Measurements from ENCODE around the gene HOGA1. TPM values are rescaled to one million over a fixed set of nuclear protein-coding genes. Genes with fewer than 3 reads are reported as not detected.
"Not testable (repeated sequence)": the region's sequence is repeated elsewhere in the genome, so short reads cannot be mapped to it uniquely, and the experiment has no call there.

HOGA1 gene
- total RNA-seq, 1 donor from 2014 or later = not detected

DNA sequence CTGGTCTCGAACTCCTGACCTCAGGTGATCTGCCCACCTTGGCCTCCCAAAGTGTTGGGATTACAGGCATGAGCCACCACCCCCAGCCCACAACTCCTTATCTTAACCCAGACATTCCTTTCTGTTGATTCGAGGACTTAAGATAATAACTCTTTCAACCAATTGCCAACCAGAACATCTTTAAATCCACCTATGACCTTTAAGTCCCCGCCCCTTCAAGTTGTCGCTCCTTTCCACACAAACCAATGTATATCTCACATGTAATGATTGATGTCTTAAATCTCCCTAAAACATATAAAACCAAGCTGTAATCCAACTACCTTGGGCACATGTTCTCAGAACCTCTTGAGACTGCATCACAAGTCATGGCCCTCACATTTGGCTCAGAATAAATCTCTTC lies 19.4 kb upstream of the HOGA1 start:
- Mint-ChIP-seq H3K27me3 (ENCODE audit: insufficient read depth) (no peaks in the 10 kb centered on the region), H3K4me3 (no peak overlapping the region), H3K9me3 (no peaks in the 10 kb centered on the region), H3K4me1 (ENCODE audit: low read depth) (peaks cover 6% of the 10 kb centered on the region), H3K27ac (no peak overlapping the region), H3K36me3 (ENCODE audit: low read depth) (no peaks in the 10 kb centered on the region)
- DNase-seq (ENCODE audit: low spot score) = no peak
- intact Hi-C loops (cut with micrococcal nuclease) = no loop called here

DNA sequence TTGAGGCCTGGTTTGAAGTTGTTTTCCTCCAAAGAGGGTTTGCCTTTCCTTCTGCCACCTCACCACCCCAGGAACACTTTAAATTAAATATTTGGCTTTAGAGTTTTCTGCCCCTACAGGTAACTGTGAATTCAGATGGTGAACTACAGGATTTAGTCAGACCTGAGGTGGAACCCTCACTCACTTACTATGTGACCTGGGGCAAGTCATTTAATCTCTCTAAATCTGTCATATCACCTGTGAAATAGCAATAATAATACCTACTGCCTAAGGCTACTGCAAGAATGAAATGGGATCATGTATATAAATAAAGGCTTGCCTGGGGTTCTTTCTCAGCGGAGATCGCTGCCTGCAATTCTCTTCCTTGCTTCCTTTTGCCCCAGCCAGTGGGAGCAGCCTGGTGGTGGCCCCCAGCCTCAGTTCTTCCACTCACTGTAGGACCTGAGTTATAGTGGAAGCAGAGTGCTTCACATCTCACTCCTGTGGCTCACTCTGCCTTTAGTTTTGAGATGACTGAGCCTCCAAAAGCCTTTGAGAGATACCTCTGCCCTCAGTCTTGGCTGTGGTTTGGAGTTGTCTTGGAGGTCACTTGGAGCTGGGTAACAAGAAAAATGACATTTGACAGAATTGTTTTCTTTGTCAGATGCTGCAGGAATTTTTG lies 17.7 kb upstream of the HOGA1 start:
- DNase-seq (ENCODE audit: low spot score) = no peak
- H3K36me3 Mint-ChIP-seq (ENCODE audit: low read depth) = no peaks in the 10 kb centered on the region
- no peaks in the 10 kb centered on the region for H3K27me3 Mint-ChIP-seq (ENCODE audit: insufficient read depth)
- H3K27ac Mint-ChIP-seq = no peak overlapping the region
- H3K4me1 Mint-ChIP-seq (ENCODE audit: low read depth) = no peaks in the 10 kb centered on the region
- no peaks in the 10 kb centered on the region for H3K9me3 Mint-ChIP-seq
- intact Hi-C loops (cut with micrococcal nuclease) = no loop called here
- no peak overlapping the region for H3K4me3 Mint-ChIP-seq

DNA sequence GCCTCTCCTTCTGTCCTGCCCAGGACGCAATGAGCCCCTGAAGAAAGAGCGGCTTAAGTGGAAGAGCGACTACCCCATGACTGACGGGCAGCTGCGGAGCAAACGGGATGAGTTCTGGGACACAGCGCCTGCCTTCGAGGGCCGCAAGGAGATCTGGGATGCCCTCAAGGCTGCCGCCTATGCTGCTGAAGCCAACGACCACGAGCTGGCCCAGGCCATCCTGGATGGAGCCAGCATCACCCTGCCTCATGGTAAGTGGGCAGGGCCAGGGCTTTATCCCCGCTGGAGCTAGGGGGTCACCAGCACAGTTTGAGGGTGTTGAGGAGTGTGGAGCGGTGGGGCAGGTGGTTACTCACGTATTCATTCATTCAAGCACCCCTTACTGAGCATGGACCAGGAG lies 16.3 kb upstream of the HOGA1 start:
- DNase-seq (ENCODE audit: low spot score) = no peak
- H3K9me3 Mint-ChIP-seq = no peaks in the 10 kb centered on the region
- intact Hi-C loops (cut with micrococcal nuclease) = no loop called here
- H3K4me3 Mint-ChIP-seq = no peak overlapping the region
- no peaks in the 10 kb centered on the region for H3K27me3 Mint-ChIP-seq (ENCODE audit: insufficient read depth)
- no peaks in the 10 kb centered on the region for H3K4me1 Mint-ChIP-seq (ENCODE audit: low read depth)
- no peaks in the 10 kb centered on the region for H3K36me3 Mint-ChIP-seq (ENCODE audit: low read depth)
- H3K27ac Mint-ChIP-seq = no peak overlapping the region

DNA sequence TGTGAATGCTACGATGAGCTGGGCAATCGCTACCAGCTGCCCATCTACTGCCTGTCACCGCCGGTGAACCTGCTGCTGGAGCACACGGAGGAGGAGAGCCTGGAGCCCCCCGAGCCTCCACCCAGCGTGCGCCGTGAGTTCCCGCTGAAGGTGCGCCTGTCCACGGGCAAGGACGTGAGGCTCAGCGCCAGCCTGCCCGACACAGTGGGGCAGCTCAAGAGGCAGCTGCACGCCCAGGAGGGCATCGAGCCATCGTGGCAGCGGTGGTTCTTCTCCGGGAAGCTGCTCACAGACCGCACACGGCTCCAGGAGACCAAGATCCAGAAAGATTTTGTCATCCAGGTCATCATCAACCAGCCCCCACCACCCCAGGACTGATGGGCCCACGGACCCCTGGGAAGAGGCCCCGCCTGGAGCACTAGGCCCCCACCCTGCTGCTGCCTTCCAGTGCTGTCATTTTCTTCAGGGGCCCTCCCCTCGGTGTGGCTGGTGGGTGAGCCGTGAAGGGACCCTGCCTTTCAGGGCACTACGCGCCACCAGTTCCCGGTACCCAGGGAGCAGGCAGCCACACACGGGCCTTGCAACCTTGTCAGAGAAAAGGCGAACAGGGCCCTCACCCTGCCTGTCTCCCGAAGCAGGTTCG lies 13.9 kb upstream of the HOGA1 start:
- Mint-ChIP-seq H3K27me3 (ENCODE audit: insufficient read depth) (peaks cover 3% of the 10 kb centered on the region), H3K27ac (no peak overlapping the region), H3K4me1 (ENCODE audit: low read depth) (no peaks in the 10 kb centered on the region), H3K36me3 (ENCODE audit: low read depth) (no peaks in the 10 kb centered on the region), H3K4me3 (no peak overlapping the region), H3K9me3 (no peaks in the 10 kb centered on the region)
- no peak for DNase-seq (ENCODE audit: low spot score)
- intact Hi-C loops (cut with micrococcal nuclease) = no loop called here

DNA sequence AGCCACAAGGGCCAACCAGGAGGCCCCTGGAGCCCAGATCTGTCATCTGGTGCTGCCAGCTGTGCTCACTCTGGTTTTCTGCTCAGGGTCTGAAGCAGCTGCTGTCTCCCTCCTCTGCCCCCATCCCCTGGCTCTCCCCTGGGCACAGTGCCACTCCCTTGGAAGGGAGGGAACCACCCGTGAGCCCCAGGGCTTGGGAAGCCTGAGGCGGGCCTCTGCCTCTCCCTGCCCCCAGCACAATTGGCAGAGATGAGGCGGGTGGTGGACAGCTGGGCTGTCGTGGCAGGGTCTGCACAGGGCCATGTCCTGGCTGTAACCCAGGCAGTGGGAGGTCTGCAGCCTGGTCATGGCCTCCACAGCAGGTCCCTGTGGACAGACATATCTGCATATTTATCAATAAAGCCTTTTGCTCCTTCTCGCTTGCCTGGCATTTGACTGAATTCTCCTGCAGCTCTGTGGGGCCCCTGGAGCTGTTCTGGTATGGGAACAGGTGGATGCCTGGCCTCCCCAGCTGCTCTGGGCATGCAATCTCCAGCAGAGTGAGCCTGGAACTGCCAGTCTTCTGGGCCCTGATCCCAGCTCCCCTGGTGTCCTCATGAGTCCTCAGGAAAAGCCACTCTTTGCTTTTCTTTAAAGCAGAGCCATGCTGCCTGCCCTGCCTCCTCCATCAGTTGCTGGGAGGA lies 13.3 kb upstream of the HOGA1 start:
- no peak for DNase-seq (ENCODE audit: low spot score)
- peaks cover 4% of the 10 kb centered on the region for H3K27me3 Mint-ChIP-seq (ENCODE audit: insufficient read depth)
- intact Hi-C loops (cut with micrococcal nuclease) = no loop called here
- H3K36me3 Mint-ChIP-seq (ENCODE audit: low read depth) = no peaks in the 10 kb centered on the region
- no peak overlapping the region for H3K27ac Mint-ChIP-seq
- no peaks in the 10 kb centered on the region for H3K4me1 Mint-ChIP-seq (ENCODE audit: low read depth)
- no peak overlapping the region for H3K4me3 Mint-ChIP-seq
- no peaks in the 10 kb centered on the region for H3K9me3 Mint-ChIP-seq

DNA sequence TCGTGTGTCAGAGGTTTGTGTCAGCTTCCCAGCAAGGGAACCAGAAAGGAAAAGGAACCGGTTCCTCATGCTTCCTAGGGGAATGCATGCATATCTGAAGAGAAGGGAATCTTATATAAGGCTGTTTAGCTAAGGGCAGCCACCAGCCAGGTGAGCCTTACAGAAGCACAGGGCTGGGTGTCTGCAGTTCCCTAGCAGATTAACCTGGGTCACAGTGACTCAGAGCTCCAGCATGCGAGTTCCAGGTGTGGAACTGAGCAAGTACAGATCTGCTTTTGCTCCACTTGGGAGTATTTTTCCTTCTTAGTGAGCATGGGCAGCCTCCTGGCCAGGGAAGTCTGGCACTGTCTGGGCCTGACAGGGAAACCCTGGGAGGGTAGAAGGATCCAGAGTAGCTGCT lies 12.6 kb upstream of the HOGA1 start:
- no peak overlapping the region for H3K4me3 Mint-ChIP-seq
- no peak overlapping the region for H3K27ac Mint-ChIP-seq
- intact Hi-C loops (cut with micrococcal nuclease) = loop anchor here (1.0 to 2.0 kb wide), 2 partner anchors 41 to 159 kb away; no protein-coding TSS in a partner anchor
- no peaks in the 10 kb centered on the region for H3K4me1 Mint-ChIP-seq (ENCODE audit: low read depth)
- H3K27me3 Mint-ChIP-seq (ENCODE audit: insufficient read depth) = peaks cover 7% of the 10 kb centered on the region
- no peak for DNase-seq (ENCODE audit: low spot score)
- no peaks in the 10 kb centered on the region for H3K36me3 Mint-ChIP-seq (ENCODE audit: low read depth)
- no peaks in the 10 kb centered on the region for H3K9me3 Mint-ChIP-seq

DNA sequence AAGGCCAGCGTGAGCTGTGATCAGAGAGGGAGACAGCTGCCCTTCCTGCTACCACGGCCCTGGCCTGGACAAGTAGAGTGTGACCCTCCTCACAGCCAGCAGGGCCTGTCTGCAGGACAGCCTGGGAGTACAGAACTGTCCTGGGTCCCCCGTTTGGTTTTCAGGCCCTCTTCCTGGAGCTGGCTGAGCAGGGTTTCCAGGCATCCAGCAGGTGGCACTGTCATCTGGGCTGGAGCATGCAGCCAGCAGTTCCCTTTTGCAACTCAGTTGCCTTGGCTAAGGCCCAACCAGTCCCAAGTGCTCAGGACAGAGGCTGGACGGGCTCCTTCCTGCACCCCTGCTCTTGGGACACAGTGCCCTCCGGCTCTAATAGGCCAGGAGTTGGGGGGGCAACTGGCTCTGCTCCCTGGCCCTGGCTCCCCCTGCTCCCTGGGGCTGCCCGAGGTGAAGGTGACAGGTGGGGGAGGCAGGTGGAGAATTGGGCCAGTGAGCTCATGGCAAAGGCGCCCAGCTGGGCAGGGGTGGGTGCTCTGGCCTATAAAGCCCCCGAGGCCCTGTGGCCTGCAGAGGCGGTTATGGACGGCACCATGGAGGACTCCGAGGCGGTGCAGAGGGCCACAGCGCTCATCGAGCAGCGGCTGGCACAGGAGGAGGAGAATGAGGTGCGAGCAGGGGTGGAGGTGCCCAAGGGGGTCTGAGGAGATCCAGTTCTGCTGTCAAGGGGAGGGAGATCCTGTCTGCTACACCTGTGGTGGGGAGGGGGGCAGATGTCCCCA lies 11.8 kb upstream of the HOGA1 start, which contains the start of gene ANKRD2:
Gene ANKRD2, plus strand, starts transcription at position 566 of the 776 bp plus-strand sequence. Its CDS starts 10 bp downstream, at position 576.
- H3K9me3 Mint-ChIP-seq = no peaks in the 10 kb centered on the region

DNA sequence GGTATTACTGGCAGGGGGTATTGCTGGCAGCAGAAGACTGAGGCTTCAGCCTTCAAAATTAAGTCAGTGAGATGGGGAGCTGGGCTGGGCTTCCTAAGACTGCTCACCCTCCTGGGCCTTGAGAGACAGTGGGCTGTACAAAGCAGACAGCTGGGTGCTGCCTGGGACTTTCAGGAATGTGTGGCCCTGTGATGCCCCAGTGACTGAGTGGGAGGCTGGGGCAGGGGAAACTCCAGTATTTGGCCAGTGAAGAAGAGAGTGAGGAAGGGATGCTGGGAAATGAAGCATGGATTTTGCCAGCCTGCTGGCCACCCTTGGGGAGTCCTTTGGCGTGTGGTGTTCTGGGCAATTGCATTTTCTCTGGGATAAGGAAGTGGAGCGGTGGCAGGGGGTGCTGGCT lies 11.2 kb upstream of the HOGA1 start:
- Mint-ChIP-seq H3K9me3 (no peaks in the 10 kb centered on the region), H3K27ac (no peak overlapping the region), H3K4me1 (ENCODE audit: low read depth) (no peaks in the 10 kb centered on the region), H3K36me3 (ENCODE audit: low read depth) (no peaks in the 10 kb centered on the region), H3K27me3 (ENCODE audit: insufficient read depth) (peaks cover 9% of the 10 kb centered on the region), H3K4me3 (no peak overlapping the region)
- intact Hi-C loops (cut with micrococcal nuclease) = loop anchor here (2.0 kb wide), 1 partner anchor 158 kb away; no protein-coding TSS in a partner anchor
- DNase-seq (ENCODE audit: low spot score) = no peak

More for the DNA sequence above, 11.8 kb upstream of the HOGA1 start, which contains the start of gene ANKRD2:
- Mint-ChIP-seq H3K36me3 (ENCODE audit: low read depth) (no peaks in the 10 kb centered on the region), H3K27ac (no peak within 1 kb of the TSS), H3K27me3 (ENCODE audit: insufficient read depth) (peaks cover 9% of the 10 kb centered on the region), H3K4me3 (no peak within 1 kb of the TSS), H3K4me1 (ENCODE audit: low read depth) (no peaks in the 10 kb centered on the region)
- DNase-seq (ENCODE audit: low spot score) = peak; percentile 31
- intact Hi-C loops (cut with micrococcal nuclease) = loop anchor here (1.0 to 2.0 kb wide), 2 partner anchors 40 to 158 kb away; no protein-coding TSS in a partner anchor

DNA sequence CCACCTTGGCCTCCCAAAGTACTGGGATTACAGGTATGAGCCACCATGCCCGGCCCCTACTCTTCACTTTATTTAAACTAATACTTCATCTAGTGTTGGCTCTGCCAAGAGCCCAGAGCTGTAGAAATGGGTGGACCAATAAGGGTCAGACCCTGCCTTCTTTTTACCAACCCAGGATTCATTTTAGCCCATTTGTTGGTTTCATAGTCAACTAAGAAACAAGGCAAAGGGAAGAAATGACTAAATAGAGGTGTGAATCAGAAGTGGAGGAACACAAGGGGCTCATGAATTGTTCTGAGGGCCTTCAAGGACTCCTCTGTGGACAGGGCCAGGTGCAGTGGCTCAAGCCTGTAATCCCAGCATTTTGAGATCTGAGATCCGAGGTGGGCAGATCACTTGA lies 10.5 kb upstream of the HOGA1 start:
- Mint-ChIP-seq H3K27ac (no peak overlapping the region), H3K4me3 (no peak overlapping the region), H3K4me1 (ENCODE audit: low read depth) (no peaks in the 10 kb centered on the region), H3K27me3 (ENCODE audit: insufficient read depth) (peaks cover 9% of the 10 kb centered on the region), H3K9me3 (no peaks in the 10 kb centered on the region), H3K36me3 (ENCODE audit: low read depth) (no peaks in the 10 kb centered on the region)
- intact Hi-C loops (cut with micrococcal nuclease) = loop anchor here (2.0 kb wide), 1 partner anchor 157 kb away; no protein-coding TSS in a partner anchor
- no peak for DNase-seq (ENCODE audit: low spot score)

DNA sequence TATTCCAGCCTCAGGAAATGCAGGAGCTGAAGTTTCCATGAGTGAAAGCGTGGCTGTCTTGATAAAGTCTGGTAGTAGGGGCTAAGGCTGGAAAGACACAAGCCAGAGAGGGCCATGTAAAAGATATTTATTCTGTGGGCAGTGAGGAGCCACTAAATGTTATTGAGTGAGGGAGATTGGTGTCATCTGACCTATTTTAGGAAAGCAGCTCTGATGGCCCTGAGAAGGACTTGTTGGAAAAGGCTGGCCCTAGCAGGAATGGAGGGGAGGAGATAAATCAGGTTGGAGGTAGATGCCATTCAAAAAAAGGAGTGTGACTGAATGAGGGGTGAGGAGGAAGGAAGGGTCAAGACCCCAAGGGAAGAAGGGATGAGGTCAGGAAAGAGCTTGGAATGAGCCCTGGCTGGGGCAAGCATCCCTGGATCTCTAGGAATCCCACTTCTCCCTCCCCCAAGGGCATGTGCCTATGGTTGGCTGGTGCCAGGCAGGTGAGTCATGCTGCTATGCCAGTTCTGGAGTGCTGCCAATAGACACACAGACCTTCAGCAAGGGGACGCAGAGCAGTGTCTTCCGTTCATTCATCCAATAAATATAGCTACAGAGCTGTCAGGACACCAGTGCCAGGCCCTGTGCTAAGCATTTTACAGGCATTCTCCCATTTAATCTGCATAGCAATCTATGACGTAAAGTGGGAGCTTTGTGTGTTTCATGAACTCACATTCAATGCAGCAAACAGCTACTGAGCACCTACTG lies 9.6 kb upstream of the HOGA1 start:
- intact Hi-C loops (cut with micrococcal nuclease) = no loop called here
- H3K4me1 Mint-ChIP-seq (ENCODE audit: low read depth) = no peaks in the 10 kb centered on the region
- H3K27ac Mint-ChIP-seq = no peak overlapping the region
- no peak for DNase-seq (ENCODE audit: low spot score)
- H3K27me3 Mint-ChIP-seq (ENCODE audit: insufficient read depth) = peaks cover 9% of the 10 kb centered on the region
- H3K4me3 Mint-ChIP-seq = no peak overlapping the region
- no peaks in the 10 kb centered on the region for H3K9me3 Mint-ChIP-seq
- no peaks in the 10 kb centered on the region for H3K36me3 Mint-ChIP-seq (ENCODE audit: low read depth)

DNA sequence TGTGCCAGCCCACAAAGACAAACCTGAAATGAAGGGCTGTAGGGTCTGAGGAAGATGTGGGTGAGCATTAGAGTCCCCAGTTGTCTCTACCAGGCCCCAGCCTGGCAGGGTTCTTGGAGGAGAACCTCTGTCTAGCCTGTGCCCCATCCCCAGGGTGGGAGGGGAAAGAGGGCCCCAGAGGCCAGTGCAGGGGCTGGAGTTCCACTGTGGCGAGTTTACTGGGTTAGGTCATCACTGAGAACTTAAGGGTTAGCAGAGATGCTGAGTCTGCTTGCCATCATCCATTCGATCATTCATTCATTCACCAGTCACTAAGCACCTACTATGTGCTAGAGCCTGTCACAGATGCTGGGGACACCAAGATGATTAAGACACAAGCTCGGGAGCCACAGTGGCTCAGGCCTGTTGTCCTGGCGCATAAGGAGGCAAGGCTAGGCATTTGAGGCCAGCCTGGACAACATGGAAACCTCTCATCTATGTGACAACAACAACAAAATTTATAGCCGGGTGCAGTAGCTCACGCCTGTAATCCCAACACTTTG lies 9.0 kb upstream of the HOGA1 start:
- no peak for DNase-seq (ENCODE audit: low spot score)
- no peak overlapping the region for H3K4me3 Mint-ChIP-seq
- H3K9me3 Mint-ChIP-seq = no peaks in the 10 kb centered on the region
- intact Hi-C loops (cut with micrococcal nuclease) = no loop called here
- no peaks in the 10 kb centered on the region for H3K36me3 Mint-ChIP-seq (ENCODE audit: low read depth)
- H3K27me3 Mint-ChIP-seq (ENCODE audit: insufficient read depth) = peaks cover 9% of the 10 kb centered on the region
- no peaks in the 10 kb centered on the region for H3K4me1 Mint-ChIP-seq (ENCODE audit: low read depth)
- no peak overlapping the region for H3K27ac Mint-ChIP-seq

DNA sequence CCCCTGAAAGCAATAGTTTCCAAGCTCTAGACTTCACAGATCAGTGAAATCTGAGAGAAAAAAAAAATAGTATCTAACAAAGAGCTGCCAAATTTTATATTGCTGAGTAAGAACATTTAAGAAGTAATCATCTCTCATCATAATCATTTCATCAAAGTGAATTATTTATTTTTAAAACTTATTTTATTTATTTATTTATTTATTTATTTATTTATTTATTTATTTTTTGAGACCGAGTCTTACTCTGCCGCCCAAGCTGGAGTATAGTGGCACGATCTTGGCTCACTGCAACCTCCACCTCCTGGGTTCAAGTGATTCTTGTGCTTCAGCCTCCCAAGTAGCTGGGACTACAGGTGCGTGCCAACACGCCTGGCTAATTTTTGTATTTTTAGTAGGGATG lies 7.7 kb upstream of the HOGA1 start:
- H3K4me3 Mint-ChIP-seq; DNase-seq (ENCODE audit: low spot score); H3K27me3 Mint-ChIP-seq (ENCODE audit: insufficient read depth); H3K4me1 Mint-ChIP-seq (ENCODE audit: low read depth); intact Hi-C loops (cut with micrococcal nuclease); H3K27ac Mint-ChIP-seq; H3K9me3 Mint-ChIP-seq; H3K36me3 Mint-ChIP-seq (ENCODE audit: low read depth): not testable (repeated sequence)
